HG03571 (cell line): Measurements from ENCODE around the gene UBALD1.
"Not testable (repeated sequence)": the region's sequence is repeated elsewhere in the genome, so short reads cannot be mapped to it uniquely, and the experiment has no call there.

Source experiments
- ATAC-seq: cut with Tn5 transposase; IDR thresholded peaks from one replicate; pipeline ENCODE4 v1.9.1; 2021; ENCODE audit not compliant: unreplicated experiment

The UBALD1 gene

DNA sequence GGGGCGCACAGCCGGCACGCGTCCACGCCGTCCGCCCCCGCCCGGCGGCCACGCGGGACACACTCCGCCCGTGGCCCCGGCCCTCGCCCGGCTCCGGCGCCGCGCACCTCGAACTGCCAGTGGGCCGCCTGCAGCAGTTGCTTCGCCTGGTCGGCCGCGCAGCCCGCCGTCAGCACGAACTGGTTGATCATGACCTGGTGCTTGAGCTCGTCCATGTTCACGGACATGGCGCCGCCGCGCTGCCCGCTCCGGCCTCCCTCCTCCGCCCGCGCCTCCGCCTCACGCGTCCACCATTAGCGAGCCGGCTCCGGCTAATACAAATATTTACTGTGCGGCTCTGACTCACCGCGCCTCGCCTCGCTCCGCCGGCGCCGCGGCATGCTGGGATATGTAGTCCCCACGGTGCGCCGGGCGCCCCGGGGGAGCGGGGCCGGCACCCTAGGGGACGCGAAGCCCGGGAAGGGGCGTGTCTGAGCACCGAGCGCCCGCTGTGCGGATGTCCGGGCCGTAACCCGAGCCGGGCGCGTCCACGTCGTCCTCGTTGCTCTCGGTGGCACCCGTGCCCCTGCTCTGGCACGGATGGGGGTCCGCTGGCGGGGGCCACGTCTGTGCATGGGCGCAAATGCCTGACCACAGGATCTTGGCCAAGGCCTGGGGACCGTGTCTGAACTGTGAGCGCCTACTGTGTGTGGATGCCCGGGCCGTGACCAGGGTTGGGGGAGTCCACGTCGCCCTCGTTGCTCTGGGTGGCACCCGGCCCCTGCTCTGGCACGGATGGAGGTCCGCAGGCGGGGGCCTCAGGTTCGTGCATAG, at the start of gene UBALD1:
TSS of gene UBALD1 (minus strand) at position 318 of the 813 bp plus-strand sequence. CDS start at position 227, 91 bp downstream.
- ATAC-seq: peak; percentile 56

DNA sequence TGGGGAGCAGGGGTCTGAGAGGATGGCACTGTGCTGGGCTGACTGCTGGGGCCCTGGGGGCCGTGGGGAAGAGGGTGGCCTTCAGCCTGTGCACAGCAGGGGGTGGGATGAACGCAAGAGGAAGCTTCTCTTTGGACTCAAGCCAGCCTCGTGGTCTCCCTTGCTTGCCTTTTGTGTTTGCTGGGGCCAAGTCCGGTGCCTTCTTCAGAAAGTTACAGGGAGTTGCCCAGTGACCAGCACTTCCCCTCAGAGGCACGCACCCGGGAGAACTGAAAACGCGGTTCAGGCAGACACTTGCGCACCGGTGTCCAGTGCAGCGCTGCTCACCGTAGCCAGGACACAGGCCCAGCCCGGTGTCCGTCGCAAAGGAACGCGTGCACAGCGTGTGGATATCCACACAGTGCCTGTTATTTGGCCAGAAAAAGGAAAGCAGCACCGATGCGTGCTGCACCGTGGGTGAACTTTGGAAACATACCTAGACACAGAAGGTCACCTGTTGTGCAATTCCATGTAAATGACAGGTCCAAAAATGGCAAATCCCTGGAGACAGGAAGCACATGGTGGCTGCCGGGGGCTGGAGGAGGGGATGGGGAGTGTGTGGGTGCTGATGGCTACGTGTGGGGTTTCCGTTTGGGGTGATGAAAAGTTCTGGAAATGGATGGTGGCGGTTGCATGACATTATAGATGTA, 49.2 kb upstream of the UBALD1 start:
- no peak for ATAC-seq

DNA sequence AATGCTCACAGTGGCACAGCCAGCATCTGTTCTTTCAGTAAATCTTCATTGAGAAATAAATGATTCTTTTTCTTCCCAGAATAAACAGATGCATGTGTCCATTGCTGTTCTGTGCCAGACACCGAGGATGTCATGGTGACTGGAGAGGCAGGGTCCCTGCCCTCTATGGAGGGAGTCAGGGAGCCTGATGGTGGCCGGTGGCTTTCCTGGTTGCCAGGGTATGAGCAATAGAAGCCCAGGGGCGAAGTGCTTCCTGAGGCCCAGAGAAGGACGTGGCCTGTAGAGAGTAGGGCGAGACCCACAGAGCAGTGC, 48.7 kb upstream of the UBALD1 start:
- no peak for ATAC-seq

DNA sequence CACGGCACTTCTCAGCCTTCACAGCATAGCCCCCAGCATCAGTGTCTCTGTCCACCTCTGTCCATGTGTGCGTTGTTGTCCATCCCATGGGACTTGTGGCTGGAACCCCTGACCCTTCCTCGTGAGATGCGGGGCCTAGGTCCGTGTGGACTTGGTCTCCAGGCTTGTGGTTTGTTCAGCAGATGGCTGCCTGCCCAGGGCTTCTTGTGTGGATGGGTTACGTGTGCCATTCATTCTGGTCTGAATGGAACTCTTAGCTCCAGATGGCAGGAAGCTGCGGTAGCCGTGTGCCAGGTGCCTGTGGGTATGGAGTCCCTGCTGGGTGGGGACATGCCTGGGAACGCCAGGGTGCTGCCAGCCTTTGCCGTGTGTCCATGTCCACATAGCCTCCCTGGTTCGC, 47.0 kb upstream of the UBALD1 start:
- ATAC-seq: no peak

DNA sequence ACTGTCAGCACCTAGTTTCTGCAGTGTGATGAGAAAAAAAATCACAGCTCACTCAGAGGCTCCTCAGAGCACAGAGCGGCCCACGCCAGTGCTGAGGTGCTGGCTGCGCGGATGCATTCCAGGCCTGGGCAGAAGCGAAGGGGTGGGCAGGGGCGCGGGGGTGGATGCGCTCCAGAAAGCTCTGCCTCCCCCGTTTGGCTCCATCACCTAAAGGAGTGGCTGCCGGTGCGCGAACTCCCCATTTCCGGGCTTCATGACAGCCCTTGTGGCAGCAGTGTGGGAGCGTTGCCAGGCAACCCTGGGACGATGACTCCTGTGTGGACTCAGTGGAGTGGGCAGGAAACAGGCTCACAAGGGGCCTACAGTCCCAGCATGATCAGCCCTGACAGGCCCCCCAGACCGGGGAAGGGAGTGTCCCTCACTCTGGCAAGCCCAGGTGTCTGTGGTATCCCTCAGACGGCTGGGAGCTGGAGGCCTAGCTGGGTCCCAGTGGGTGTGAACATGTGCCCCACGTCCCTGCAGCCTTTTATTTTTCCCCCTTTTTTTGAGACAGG, 45.8 kb upstream of the UBALD1 start:
- ATAC-seq: no peak

DNA sequence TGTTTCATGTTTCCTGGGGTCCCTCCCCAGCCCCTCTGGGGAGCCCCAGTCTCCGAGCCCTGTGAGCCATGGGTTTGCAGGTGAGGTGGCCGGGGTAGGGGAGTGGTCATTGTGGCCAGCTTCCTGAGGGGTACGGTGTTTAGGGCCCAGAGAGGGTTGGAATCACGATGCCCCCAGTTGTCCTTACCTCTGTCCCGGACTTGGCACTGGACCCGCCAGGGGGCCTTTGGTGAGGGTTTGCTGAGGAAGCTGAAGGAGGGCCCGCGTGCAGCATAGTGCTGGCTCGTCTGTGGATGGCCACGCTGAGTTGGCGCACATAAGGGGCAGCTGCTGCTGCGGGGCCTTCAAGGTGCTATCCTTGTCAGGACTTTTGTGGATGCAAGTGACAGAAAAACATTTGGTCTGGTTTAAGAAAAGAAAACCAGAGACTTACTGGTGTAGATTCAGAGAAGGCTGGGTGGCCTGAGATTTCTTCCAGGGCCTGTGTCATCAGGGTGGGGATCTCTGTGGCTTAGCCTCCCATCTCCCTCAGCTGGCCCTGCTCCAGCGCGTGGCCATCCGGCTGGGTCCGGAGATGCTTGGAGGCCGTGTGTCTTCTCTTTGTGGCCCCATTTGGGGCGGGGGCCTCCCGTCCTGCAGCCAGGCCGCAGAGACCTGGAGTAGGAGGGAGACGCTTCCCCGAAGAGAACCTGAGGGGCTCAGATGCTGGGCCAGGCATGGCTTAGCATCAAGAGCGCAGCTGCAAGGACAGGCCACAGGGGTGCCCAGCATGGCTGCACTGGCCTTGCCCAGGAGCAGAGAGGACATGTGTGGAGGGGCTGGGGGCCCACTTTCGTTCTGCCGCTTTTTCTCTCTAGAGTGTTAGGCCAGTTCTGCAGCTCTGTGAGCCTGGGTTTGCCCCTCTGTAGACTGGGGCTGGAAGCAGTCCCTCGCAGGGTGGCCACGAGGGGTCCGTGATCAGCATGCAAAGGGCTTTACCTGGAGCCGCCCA, 45.0 kb upstream of the UBALD1 start:
- ATAC-seq: no peak

DNA sequence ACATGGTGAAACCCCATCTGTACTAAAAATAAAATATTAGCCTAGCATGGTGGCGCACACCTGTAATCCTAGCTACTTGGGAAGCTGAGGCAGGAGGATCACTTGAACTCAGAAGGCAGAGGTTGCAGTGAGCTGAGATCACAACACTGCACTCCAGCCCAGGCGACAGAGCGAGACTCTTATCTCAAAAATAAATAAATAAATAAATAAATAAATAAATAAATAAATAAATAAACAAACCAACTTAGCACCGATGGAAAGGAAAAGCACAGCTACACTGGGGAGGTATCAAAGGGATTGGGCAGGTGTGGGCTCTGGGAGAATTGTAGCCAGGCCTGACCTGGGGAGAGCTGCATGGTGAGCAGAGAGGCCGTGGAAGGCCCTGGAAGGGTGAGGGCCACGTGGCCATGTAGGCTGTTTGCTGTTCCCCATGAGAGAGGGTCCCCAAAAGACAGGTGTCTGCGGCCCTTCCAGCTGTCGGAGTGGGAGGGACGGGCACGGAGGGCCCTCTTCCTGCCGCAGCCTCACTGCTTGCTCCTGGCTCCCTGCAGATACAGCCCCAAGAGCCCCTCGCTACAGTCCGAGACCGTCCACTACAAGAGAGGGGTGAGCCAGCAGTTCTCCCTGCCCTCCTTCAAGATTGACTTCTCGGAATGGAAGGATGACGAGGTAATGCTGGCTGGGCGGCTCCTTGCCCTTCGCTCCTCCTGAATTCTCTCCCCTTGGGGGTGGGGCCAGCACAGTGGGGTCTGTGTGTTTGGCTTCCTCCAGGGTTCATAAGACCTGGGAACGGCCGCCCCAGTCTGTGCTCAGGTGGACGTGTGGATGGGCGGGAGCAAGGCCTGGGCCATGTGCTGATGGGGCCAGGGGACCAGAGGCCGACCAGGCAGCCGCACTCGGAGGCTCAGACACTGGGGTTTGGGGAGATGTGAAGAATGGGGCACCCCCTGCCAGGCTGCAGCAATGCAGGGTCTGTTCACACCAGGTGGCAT, 42.3 kb upstream of the UBALD1 start:
- no peak for ATAC-seq

DNA sequence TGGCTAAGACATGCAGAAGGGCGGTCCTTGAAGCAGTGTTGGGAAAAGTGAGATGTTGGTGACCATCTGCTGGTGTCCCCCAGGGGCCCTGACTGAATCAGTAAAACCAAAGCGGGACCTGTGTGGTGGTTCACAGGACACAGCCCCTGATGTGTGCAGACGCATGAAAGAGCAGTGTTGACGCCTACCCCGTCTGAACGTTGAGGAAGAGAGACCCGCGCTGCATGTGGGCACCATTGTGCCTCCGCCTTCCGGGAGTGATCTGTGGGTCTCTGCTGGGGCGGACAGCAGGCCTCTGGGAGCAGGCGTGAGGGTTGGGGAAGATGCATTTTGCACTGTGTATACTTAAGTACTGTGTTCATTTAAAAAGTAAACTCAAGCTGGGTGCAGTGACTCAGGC, 41.5 kb upstream of the UBALD1 start:
- no peak for ATAC-seq

DNA sequence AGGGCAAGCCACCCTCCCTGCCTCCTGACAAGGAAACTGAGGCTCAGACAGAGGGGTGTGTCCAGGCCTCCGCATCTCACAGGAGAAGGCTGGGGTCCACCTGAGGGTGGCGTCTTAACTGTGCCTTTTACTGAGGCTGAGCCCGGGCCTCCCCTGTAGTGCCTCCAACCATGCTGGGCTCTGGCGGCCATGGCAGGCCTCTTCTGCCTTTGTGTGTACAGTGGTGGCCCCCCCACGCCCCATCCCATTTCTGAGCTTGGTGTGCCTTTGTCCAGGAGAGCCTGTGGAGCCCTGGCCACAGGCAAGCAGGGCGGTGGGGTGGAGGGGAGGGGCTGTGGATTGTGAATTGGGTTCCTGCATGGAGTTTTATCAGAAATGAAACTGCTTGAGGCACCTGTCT, 41.1 kb upstream of the UBALD1 start:
- no peak for ATAC-seq

DNA sequence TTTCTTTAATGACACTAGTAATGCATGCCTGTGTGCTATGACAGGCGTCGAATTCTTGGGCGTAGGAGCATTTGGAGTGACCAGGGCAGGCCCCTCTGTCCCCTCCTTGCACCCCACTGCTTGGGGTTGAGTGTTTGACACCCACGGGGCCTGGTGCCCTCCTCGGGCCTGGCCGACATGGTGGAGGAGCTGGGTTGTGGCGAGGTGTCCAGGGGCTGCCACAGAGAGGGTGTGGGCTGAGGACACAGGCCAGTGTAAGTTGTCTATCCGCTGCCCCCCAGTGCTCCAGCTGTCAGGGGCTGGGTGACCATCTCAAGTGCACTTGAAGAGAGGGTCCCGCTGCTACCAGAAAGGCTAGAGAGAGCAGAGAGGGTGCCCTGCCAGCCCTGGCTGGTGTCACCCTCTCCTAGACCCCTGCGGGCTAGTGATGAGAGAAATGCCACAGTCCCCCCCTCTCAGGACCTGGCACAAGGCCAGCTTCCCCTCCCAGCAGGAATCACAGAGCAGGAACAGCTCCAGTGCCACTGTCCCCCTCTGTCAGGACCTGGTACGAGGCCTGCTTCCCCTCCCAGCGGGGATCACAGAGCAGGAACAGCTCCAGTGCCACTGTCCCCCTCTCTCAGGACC, 40.4 kb upstream of the UBALD1 start:
- no peak for ATAC-seq

DNA sequence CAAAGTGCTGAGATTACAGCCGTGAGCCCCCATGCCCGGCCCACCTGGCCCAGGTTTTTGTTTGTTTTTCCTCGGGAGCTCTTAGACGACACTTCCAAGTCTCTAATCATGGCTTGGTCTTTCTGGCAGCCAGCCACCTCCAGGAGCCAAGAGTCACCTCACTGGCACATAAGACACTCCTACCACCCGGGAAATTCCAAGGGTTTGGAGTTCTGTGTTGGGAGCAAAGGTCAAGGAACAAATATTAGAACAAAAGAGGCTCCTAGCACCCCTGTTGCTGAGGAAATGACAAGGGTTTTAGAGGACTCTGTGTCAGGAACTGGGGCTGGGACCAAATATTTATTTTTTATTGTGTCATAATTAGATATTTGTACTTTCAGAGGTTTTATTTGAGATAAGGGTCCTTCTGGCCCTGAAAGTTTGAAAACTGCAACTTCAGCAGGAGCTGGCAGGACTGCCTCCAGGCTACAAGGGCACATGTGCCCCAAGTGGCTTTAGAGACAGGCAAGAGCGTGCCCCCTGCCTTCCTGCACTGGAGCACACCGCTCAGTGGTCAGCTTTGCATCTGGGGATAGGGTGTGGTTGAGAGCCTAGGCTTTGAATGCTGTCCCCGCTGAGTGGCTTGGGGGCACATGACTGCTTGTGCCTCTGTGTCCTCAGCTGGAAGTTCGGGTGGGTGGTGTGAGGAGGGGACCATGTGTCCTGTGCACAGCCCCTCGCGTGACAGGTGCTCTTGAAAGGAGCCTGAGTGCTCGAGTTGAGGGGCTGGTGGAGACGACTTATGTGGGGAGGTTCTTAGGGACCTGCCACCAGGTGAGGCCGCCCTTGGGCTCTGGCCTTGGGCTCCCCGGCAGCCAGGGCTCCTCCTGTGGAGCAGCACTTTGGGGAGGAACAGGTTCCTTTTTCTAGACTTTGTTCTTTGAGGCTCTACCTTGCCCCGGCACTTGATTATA, 39.6 kb upstream of the UBALD1 start:
- ATAC-seq: no peak

DNA sequence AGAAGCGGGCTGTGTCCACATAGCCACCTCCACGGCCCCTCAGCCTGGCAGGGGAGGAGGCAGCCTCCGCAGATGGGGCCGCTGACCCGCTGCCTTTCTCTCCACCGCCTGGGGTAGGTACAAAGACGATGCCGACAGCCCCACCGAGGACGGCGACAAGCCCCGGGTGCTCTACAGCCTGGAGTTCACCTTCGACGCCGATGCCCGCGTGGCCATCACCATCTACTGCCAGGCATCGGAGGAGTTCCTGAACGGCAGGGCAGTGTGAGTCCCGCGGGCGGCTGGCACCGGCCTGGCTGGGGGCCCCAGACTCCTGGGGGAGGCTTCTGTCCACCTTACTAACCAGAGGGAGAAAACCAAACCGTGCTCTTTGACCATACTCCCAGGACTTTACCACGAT, 37.9 kb upstream of the UBALD1 start:
- no peak for ATAC-seq

DNA sequence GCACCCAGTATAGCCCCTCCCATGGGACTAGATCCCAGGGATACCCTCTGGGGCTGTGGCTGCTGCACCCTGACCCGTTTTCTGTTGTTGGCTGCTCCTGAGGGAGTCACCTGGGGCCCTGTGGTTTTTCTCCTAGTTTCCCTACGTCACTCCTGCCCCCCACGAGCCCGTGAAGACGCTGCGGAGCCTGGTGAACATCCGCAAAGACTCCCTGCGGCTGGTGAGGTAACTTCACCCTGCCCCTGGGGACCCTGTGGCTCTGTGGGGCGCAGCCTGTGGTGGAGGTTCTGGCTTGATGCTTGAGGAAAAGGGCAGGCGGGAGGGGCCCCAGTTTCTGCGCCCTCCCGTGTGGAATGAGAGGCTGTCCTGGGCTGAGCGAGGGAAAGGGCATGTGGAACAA, 37.1 kb upstream of the UBALD1 start:
- ATAC-seq: no peak

DNA sequence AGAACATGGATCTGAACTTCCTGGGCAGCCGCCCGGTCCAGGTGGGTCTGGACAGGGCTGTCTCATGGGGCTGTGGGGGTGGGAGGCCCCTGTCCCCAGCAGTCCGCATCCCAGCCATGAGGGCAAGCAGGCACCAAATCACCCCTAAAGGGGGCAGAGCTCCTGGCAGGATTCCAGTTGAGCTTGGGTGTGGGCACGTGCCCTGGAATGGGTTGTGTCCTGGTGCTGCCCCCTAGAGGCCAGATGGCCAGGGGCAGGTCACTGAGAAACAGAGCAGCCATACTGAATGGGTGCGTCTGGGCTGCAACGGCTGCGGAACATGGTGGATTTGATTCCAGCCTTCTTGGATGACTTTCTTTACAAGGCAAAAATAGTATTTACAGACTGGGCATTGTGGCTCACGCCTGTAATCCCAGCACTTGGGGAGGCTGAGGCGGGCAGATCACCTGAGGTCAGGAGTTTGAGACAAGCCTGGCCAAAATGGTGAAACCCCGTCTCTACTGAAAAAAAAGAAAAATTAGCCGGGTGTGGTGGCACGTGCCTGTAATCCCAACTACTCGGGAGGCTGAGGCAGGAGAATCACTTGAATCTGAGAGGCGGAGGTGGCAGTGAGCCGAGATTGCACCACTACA, 35.9 kb upstream of the UBALD1 start:
- not testable (repeated sequence) for ATAC-seq

DNA sequence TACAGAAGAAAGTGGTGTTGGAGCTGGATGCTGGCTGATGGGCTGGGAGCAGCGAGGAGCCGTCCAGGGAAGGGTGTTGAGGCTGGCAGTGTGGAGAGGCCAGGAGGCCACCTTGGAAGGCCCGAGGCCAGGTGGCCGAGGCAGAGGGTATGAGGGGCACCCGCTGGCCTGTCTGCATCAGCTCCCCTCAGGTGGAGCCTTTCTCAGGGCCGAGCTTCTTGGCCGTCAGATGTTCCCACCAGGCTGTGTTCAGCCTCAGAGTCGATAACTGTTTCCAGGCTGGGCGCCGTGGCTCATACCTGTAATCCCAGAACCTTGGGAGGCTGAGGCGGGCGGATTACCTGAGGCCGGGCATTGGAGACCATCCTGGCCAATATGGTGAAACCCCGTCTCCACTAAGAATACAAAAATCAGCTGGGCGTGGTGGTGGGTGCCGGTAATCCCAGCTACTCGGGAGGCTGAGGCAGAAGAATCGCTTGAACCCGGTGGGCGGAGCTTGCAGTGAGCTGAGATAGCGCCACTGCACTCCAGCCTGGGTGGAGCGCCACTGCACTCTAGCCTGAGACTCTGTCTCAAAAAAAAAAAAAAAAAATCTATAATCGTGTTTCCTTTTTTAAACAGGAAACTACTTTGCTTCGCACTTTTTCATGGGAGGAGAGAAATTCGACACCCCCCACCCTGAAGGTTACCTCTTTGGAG, 35.2 kb upstream of the UBALD1 start:
- ATAC-seq: no peak

DNA sequence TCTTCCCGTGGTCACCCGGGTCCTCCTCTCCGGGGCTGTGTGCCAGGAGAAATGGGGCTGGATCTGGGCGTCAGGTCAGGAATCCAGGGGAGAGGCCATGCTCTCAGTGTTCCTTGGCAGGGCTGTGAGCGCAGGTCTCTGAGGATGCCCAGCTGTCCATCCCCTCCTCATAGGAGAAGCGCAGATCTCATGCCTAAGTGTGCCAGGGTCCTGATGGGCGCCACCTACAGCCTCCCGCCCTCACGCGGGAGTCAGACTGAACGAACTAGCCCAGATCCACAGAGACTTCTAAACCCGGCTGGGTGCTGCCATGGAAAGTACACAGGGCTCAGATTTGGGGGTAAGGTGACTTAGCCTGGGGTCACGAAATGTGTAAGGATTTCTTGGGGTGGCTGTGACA, 34.2 kb upstream of the UBALD1 start:
- ATAC-seq: no peak

DNA sequence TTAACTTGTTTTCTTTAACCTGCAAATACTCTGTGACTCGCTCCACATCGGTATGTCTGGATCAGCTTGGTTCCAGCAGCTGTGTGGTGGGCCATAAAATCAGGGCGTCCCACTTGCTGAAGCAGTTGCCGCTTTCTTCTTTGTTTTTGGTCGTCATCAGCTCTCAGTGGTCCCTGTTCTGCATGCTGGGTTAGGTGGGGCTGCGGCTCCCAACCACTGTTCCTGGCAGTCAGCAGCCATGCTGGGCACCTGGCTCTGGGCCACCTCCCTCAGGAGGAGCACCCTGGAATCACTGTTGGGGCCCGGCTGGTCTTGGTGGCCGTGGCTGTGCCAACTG, 32.9 kb upstream of the UBALD1 start:
- ATAC-seq: no peak
